OCI-LY3 (cell line): ENCODE results near the gene MARK3.

ENCODE experiments used
- CTCF ChIP-seq: fragments of 200-600, 300-600 bp; sonication (generic); IDR thresholded peaks from 2 replicates; pipeline ENCODE4 v1.5.1; 2014; ENCODE audit warnings: antibody characterized with exemption, low read length, low read depth
- EZH2phosphoT487 ChIP-seq: fragments of 200-600 bp; shearing (Covaris generic); IDR thresholded peaks from 2 replicates; pipeline ENCODE4 v1.6.1; 2018; ENCODE audit warnings: antibody characterized with exemption, mixed run types, low read depth

GRCh38 chr14:103444837-103445524, 59.8 kb downstream of the MARK3 start:
- TF ChIP-seq CTCF (no peak), EZH2phosphoT487 (no peak)
